HepG2 (cell line): ENCODE results near the gene RCHY1. TPM values are rescaled to one million over a fixed set of nuclear protein-coding genes. Genes with fewer than 3 reads are reported as not detected.

Source experiments
- ATAC-seq: fragments of 200-7000 bp; cut with Tn5 transposase; 3 replicates; pipeline ENCODE4 v1.9.1; 2020; ENCODE audit warnings: mild to moderate bottlenecking, moderate library complexity
- BruUV-seq: library from RNA; stranded (reverse); fragments of 400-500 nt; replicated peaks from 2 replicates; lab custom pipeline; 2021; lab: Mats Ljungman, UMichigan
- CTCF ChIA-PET: fragments of 300-600 bp; formaldehyde crosslinking; extraction: SDS; loops from one replicate; lab custom pipeline; 2021; ENCODE audit warnings: low total read pairs, inconsistent platforms, low intra/inter-chr PET ratio; lab: Yijun Ruan, JAX
- POLR2A ChIA-PET: fragments of 350-600 bp; sonication (Branson Sonifier 250); formaldehyde crosslinking; loops from one replicate; lab custom pipeline; 2020; ENCODE audit warnings: antibody characterized with exemption, inconsistent platforms; lab: Yijun Ruan, JAX
- DNase-seq: peaks from one replicate; pipeline ENCODE4 v3.0.0-alpha.2; 2015; ENCODE audit warnings: low spot score
- FAIRE-seq: peaks from 3 replicates; lab custom pipeline; 2011; peaks lifted over from hg19 to GRCh38; lab: Jason Lieb, UNC
- H2AFZ ChIP-seq: one replicate; pipeline ENCODE4 v1.6.1; 2011; ENCODE audit warnings: low read length, inconsistent platforms
- H3K27ac ChIP-seq: fragments of 300-600 bp; 3 replicates; pipeline ENCODE4 v1.8.0; 2011; ENCODE audit warnings: mixed run types, mild to moderate bottlenecking, mixed read lengths, low read length, inconsistent platforms; ENCODE audit not compliant: insufficient read depth; ENCODE audit errors: extremely low read length
- H3K27me3 ChIP-seq, 2 experiments: fragments of 200-600 bp in 1 of 2; 2 replicates in 1 of 2; 3 replicates in 1 of 2; pipeline versions ENCODE4 v1.6.0 to v1.8.0; 2011; ENCODE audit warnings: low read length in 2 of 2, mild to moderate bottlenecking in 2 of 2, moderate library complexity in 2 of 2, inconsistent platforms in 1 of 2; ENCODE audit not compliant: insufficient read depth in 2 of 2, control insufficient read depth in 1 of 2
- H3K36me3 ChIP-seq, 2 experiments: fragments of 200-600 bp in 1 of 2; replicated peaks in 1 of 2; 2 replicates in 1 of 2; 3 replicates in 1 of 2; pipeline versions ENCODE4 v1.5.1 to v1.8.0; 2011; ENCODE audit warnings: low read length in 2 of 2, inconsistent platforms in 1 of 2; ENCODE audit not compliant: insufficient read depth in 2 of 2, control insufficient read depth in 1 of 2
- H3K4me1 ChIP-seq: 2 replicates; pipeline ENCODE4 v1.5.1; 2012; ENCODE audit warnings: low read length, inconsistent platforms; ENCODE audit not compliant: insufficient read depth
- H3K4me2 ChIP-seq: 2 replicates; pipeline ENCODE4 v1.6.0; 2011; ENCODE audit warnings: low read depth, low read length, inconsistent platforms
- H3K4me3 ChIP-seq, 3 experiments: fragments of 200-600 bp in 1 of 3; sonication (generic), shearing (Covaris generic) in 1 of 3; replicated peaks in 1 of 3; 2 replicates each; pipeline ENCODE4 v1.5.1; 2011 to 2016; ENCODE audit warnings: low read length in 3 of 3, inconsistent platforms in 2 of 3, low read depth in 2 of 3, mild to moderate bottlenecking in 2 of 3, control low read depth in 1 of 3, mixed read lengths in 1 of 3; ENCODE audit not compliant: insufficient read depth in 1 of 3
- H3K79me2 ChIP-seq: one replicate; pipeline ENCODE4 v1.6.1; 2011; ENCODE audit warnings: low read length, inconsistent platforms; ENCODE audit not compliant: insufficient read depth
- H3K9ac ChIP-seq: 2 replicates; pipeline ENCODE4 v1.6.0; 2011; ENCODE audit warnings: mild to moderate bottlenecking, low read depth, low read length, inconsistent platforms; ENCODE audit not compliant: insufficient read depth
- H3K9me3 ChIP-seq: 2 replicates; pipeline ENCODE4 v1.5.1; 2012; ENCODE audit warnings: mild to moderate bottlenecking, low read length
- H4K20me1 ChIP-seq: 2 replicates; pipeline ENCODE4 v1.6.0; 2011; ENCODE audit warnings: inconsistent platforms, mild to moderate bottlenecking, low read length, moderate library complexity; ENCODE audit not compliant: insufficient read depth
- HOXA5 ChIP-seq: sonication (generic); formaldehyde crosslinking; IDR thresholded peaks from 2 replicates; pipeline ENCODE4 v1.4.0; 2020; ENCODE audit warnings: missing genetic modification reagents
- IRX3 ChIP-seq: sonication (generic); formaldehyde crosslinking; IDR thresholded peaks from 2 replicates; pipeline ENCODE4 v1.8.1; 2023; ENCODE audit warnings: mild to moderate bottlenecking, low read depth, missing genetic modification reagents, borderline replicate concordance
- JUND ChIP-seq: sonication (generic); formaldehyde crosslinking; IDR thresholded peaks from 2 replicates; pipeline ENCODE4 v1.8.0; 2022; ENCODE audit warnings: mild to moderate bottlenecking, missing genetic modification reagents
- ZMAT5 ChIP-seq: sonication (generic); formaldehyde crosslinking; IDR thresholded peaks from 2 replicates; pipeline ENCODE4 v1.5.0; 2020; ENCODE audit warnings: mild to moderate bottlenecking, low read depth, missing genetic modification reagents, borderline replicate concordance
- ZNF253 ChIP-seq: sonication (generic); formaldehyde crosslinking; IDR thresholded peaks from 2 replicates; pipeline ENCODE4 v1.8.0; 2022; ENCODE audit warnings: mild to moderate bottlenecking, missing genetic modification reagents, borderline replicate concordance
- WGBS: methylation state at CpG from one replicate; pipeline ENCODE4 v1.1.6; 2017; ENCODE audit warnings: low lambda C conversion rate; 5-methylcytosine and 5-hydroxymethylcytosine counted together
- in situ Hi-C: cut with HindIII; loops from 2 replicates; pipeline ENCODE4 v1.10.0; 2017; ENCODE audit warnings: low pct_unique_long_range_greater_than_20kb; ENCODE audit not compliant: extremely low pct_ligation_motif_present
- intact Hi-C: fragments of 100-400 bp; cut with micrococcal nuclease; formaldehyde crosslinking; loops from one replicate; pipeline ENCODE4 v1.10.0; 2022; ENCODE audit not compliant: unreplicated experiment
- polyA plus RNA-seq, 8 experiments: library from polyadenylated mRNA; depleted of rRNA in 3 of 8; stranded (reverse) in 7 of 8; unstranded in 1 of 8; fragments of >200 nt; fragmentation: Illumina TruSeq in 4 of 8; extraction: Trizol in 4 of 8; gene quantifications; 2 replicates each; pipeline versions ENCODE4 v1.2.1 to v1.2.3, GENCODE V29; 2011 to 2016; ENCODE audit warnings: low read depth in 4 of 8, missing spikeins in 1 of 8, mixed read lengths in 1 of 8; ENCODE audit not compliant: insufficient read depth in 1 of 8
- total RNA-seq, 5 experiments: library from RNA; depleted of rRNA; stranded (reverse); fragments of >200 nt; fragmentation: Illumina TruSeq; extraction: Trizol; gene quantifications; 2 replicates each; pipeline ENCODE4 v1.2.3, GENCODE V29; 2016; ENCODE audit warnings: low read depth in 1 of 5
- TF ChIP-seq, protein P1 (sequence below): sonication (generic); formaldehyde crosslinking; IDR thresholded peaks from 2 replicates; pipeline ENCODE4 v1.4.0; 2020; ENCODE audit warnings: missing genetic modification reagents

RCHY1 gene
- total and polyA plus RNA-seq, 2 of the 13 experiments (the other 11 are each of a cell fraction or from before 2014, with no cell fraction given), result 19.9 to 30.5 TPM

GRCh38 chr4:75549019-75549418 is 34.8 kb upstream of the RCHY1 start:
- Histone ChIP-seq H3K79me2 (no peaks in the 10 kb centered on the region), H3K4me1 (peaks cover 6% of the 10 kb centered on the region; the same call in 1 of the 2 replicates), H3K9ac (no peak overlapping the region), H3K4me3 (no peak overlapping the region), H3K9me3 (no peaks in the 10 kb centered on the region), H3K27ac (no peak overlapping the region), H2AFZ (no peak overlapping the region), H3K36me3 (0 out of 5 replicates have a peak, but pooled peaks cover 1 to 4% of the 10 kb centered on the region in 2 experiments), H3K4me2 (no peak overlapping the region), H4K20me1 (no peaks in the 10 kb centered on the region), H3K27me3 (no peaks in the 10 kb centered on the region)
- ATAC-seq (no peak), DNase-seq (no peak), FAIRE-seq (no peak)
- no peak for TF ChIP-seq HOXA5 (CRISPR knock-in tag)
- no peak for TF ChIP-seq IRX3 (CRISPR knock-in tag)
- TF ChIP-seq, protein P1, sequence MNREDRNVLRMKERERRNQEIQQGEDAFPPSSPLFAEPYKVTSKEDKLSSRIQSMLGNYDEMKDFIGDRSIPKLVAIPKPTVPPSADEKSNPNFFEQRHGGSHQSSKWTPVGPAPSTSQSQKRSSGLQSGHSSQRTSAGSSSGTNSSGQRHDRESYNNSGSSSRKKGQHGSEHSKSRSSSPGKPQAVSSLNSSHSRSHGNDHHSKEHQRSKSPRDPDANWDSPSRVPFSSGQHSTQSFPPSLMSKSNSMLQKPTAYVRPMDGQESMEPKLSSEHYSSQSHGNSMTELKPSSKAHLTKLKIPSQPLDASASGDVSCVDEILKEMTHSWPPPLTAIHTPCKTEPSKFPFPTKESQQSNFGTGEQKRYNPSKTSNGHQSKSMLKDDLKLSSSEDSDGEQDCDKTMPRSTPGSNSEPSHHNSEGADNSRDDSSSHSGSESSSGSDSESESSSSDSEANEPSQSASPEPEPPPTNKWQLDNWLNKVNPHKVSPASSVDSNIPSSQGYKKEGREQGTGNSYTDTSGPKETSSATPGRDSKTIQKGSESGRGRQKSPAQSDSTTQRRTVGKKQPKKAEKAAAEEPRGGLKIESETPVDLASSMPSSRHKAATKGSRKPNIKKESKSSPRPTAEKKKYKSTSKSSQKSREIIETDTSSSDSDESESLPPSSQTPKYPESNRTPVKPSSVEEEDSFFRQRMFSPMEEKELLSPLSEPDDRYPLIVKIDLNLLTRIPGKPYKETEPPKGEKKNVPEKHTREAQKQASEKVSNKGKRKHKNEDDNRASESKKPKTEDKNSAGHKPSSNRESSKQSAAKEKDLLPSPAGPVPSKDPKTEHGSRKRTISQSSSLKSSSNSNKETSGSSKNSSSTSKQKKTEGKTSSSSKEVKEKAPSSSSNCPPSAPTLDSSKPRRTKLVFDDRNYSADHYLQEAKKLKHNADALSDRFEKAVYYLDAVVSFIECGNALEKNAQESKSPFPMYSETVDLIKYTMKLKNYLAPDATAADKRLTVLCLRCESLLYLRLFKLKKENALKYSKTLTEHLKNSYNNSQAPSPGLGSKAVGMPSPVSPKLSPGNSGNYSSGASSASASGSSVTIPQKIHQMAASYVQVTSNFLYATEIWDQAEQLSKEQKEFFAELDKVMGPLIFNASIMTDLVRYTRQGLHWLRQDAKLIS (CRISPR knock-in tag), result no peak
- TF ChIP-seq ZNF253 (CRISPR knock-in tag), result no peak
- no peak for TF ChIP-seq JUND
- TF ChIP-seq ZMAT5, result no peak
- CTCF ChIA-PET, result no interaction called here
- POLR2A ChIA-PET, result no interaction called here
- BruUV-seq, result no TSS peak
- intact Hi-C loops, result no loop called here
- WGBS, result 78% methylated on average over 2 of the region's 2 CpGs
- in situ Hi-C loops, result no loop called here
